ENCODE measurements around the gene MUC15.

GRCh38 chr11:26608507-26609146, 36.6 kb upstream of the MUC15 start:
- no peak for TF ChIP-seq CTCF (IDR thresholded peaks at IDR 0.05)
- TF ChIP-seq SMC3 (IDR thresholded peaks at IDR 0.05; ENCODE audit: low read depth, low read length) = no peak
- no peak for TF ChIP-seq YY1 (IDR thresholded peaks at IDR 0.05; ENCODE audit: low read depth)
- no peak for TF ChIP-seq TAF1 (IDR thresholded peaks at IDR 0.05; ENCODE audit: borderline replicate concordance, low read depth, low read length)
- TF ChIP-seq REST (IDR thresholded peaks at IDR 0.05; ENCODE audit: low read depth, low read length) = no peak
- no peak for TF ChIP-seq GABPA (IDR thresholded peaks at IDR 0.05; ENCODE audit: low read depth)

Data from SK-N-SH (cell line).